IPS-15b (cell line): ENCODE measurements around the gene EARS2.

ENCODE experiments used
- H3K27me3 ChIP-seq: one replicate; pipeline ENCODE4 v1.6.1; 2013; ENCODE audit warnings: low read length; ENCODE audit not compliant: control insufficient read depth, insufficient read depth
- H3K36me3 ChIP-seq: one replicate; pipeline ENCODE4 v1.6.1; 2013; ENCODE audit warnings: low read length; ENCODE audit not compliant: control insufficient read depth, insufficient read depth
- H3K4me1 ChIP-seq: one replicate; pipeline ENCODE4 v1.6.1; 2013; ENCODE audit warnings: mild to moderate bottlenecking, low read length; ENCODE audit not compliant: control insufficient read depth, insufficient read depth
- H3K4me3 ChIP-seq: one replicate; pipeline ENCODE4 v1.5.1; 2013; ENCODE audit warnings: low read depth, low read length
- H3K9ac ChIP-seq: one replicate; pipeline ENCODE4 v1.6.1; 2013; ENCODE audit warnings: low read depth, mild to moderate bottlenecking, low read length
- H3K9me3 ChIP-seq: one replicate; pipeline ENCODE4 v1.6.1; 2013; ENCODE audit warnings: mild to moderate bottlenecking, low read length; ENCODE audit not compliant: control insufficient read depth, insufficient read depth

Gene EARS2

GRCh38 chr16:23537390-23537789 is 19.8 kb downstream of the EARS2 start:
- Histone ChIP-seq H3K9ac (no peak overlapping the region), H3K4me1 (no peaks in the 10 kb centered on the region), H3K4me3 (no peak overlapping the region), H3K36me3 (peaks cover 44% of the 10 kb centered on the region), H3K9me3 (no peaks in the 10 kb centered on the region), H3K27me3 (no peaks in the 10 kb centered on the region)

- Histone ChIP-seq H3K27me3 (no peaks in the 10 kb centered on the region), H3K4me3 (no peak overlapping the region), H3K9ac (no peak overlapping the region), H3K9me3 (no peaks in the 10 kb centered on the region), H3K4me1 (no peaks in the 10 kb centered on the region), H3K36me3 (peaks cover 46% of the 10 kb centered on the region)
Measured at GRCh38 chr16:23535901-23536300, 21.2 kb downstream of the EARS2 start.

- Histone ChIP-seq H3K4me1 (no peaks in the 10 kb centered on the region), H3K36me3 (peaks cover 43% of the 10 kb centered on the region), H3K9me3 (no peaks in the 10 kb centered on the region), H3K4me3 (no peak overlapping the region), H3K27me3 (no peaks in the 10 kb centered on the region), H3K9ac (no peak overlapping the region)
Measured at GRCh38 chr16:23534868-23535860, 22.0 kb downstream of the EARS2 start.

GRCh38 chr16:23532448-23532847 is 24.7 kb downstream of the EARS2 start:
- Histone ChIP-seq H3K36me3 (peaks cover 48% of the 10 kb centered on the region), H3K27me3 (no peaks in the 10 kb centered on the region), H3K9ac (no peak overlapping the region), H3K9me3 (no peaks in the 10 kb centered on the region), H3K4me1 (no peaks in the 10 kb centered on the region), H3K4me3 (no peak overlapping the region)

GRCh38 chr16:23530062-23530461 is 27.1 kb downstream of the EARS2 start:
- no peak overlapping the region for H3K9ac ChIP-seq
- H3K36me3 ChIP-seq, result peaks cover 49% of the 10 kb centered on the region
- H3K4me1 ChIP-seq, result no peaks in the 10 kb centered on the region

GRCh38 chr16:23528644-23529310 is 28.4 kb downstream of the EARS2 start:
- H3K36me3 ChIP-seq, result peaks cover 43% of the 10 kb centered on the region
- no peaks in the 10 kb centered on the region for H3K4me1 ChIP-seq
- H3K4me3 ChIP-seq, result no peak overlapping the region
- H3K27me3 ChIP-seq, result no peaks in the 10 kb centered on the region
- no peak overlapping the region for H3K9ac ChIP-seq
- H3K9me3 ChIP-seq, result no peaks in the 10 kb centered on the region

More at GRCh38 chr16:23530062-23530461, 27.1 kb downstream of the EARS2 start:
- Histone ChIP-seq H3K27me3 (no peaks in the 10 kb centered on the region), H3K4me3 (no peak overlapping the region), H3K9me3 (no peaks in the 10 kb centered on the region)

GRCh38 chr16:23527961-23528643 is 29.0 kb downstream of the EARS2 start:
- H3K36me3 ChIP-seq, result peaks cover 40% of the 10 kb centered on the region
- no peaks in the 10 kb centered on the region for H3K27me3 ChIP-seq
- no peak overlapping the region for H3K4me3 ChIP-seq
- no peaks in the 10 kb centered on the region for H3K4me1 ChIP-seq
- no peaks in the 10 kb centered on the region for H3K9me3 ChIP-seq
- no peak overlapping the region for H3K9ac ChIP-seq

- Histone ChIP-seq H3K4me1 (no peaks in the 10 kb centered on the region), H3K36me3 (peaks cover 35% of the 10 kb centered on the region), H3K9me3 (no peaks in the 10 kb centered on the region)
Measured at GRCh38 chr16:23524886-23525285, 32.3 kb downstream of the EARS2 start.

GRCh38 chr16:23523876-23524385 is 33.2 kb downstream of the EARS2 start:
- Histone ChIP-seq H3K4me3 (no peak overlapping the region), H3K36me3 (peaks cover 34% of the 10 kb centered on the region), H3K4me1 (no peaks in the 10 kb centered on the region)

More at GRCh38 chr16:23524886-23525285, 32.3 kb downstream of the EARS2 start:
- Histone ChIP-seq H3K9ac (no peak overlapping the region), H3K4me3 (no peak overlapping the region), H3K27me3 (no peaks in the 10 kb centered on the region)

GRCh38 chr16:23523321-23523720 is 33.8 kb downstream of the EARS2 start:
- Histone ChIP-seq H3K4me1 (no peaks in the 10 kb centered on the region), H3K4me3 (no peak overlapping the region), H3K27me3 (no peaks in the 10 kb centered on the region), H3K9ac (no peak overlapping the region), H3K9me3 (no peaks in the 10 kb centered on the region), H3K36me3 (peaks cover 35% of the 10 kb centered on the region)

More at GRCh38 chr16:23523876-23524385, 33.2 kb downstream of the EARS2 start:
- Histone ChIP-seq H3K9me3 (no peaks in the 10 kb centered on the region), H3K27me3 (no peaks in the 10 kb centered on the region), H3K9ac (no peak overlapping the region)

GRCh38 chr16:23521965-23522364 is 35.2 kb downstream of the EARS2 start:
- no peak overlapping the region for H3K9ac ChIP-seq
- H3K9me3 ChIP-seq, result no peaks in the 10 kb centered on the region
- H3K4me3 ChIP-seq, result no peak overlapping the region
- no peaks in the 10 kb centered on the region for H3K4me1 ChIP-seq
- H3K27me3 ChIP-seq, result no peaks in the 10 kb centered on the region
- peaks cover 30% of the 10 kb centered on the region for H3K36me3 ChIP-seq
